Ammon's horn (tissue), 1 donor: ENCODE data around the gene TMEM205.
"Not testable (repeated sequence)": the region's sequence is repeated elsewhere in the genome, so short reads cannot be mapped to it uniquely, and the experiment has no call there.

Experiments
- DNase-seq: peaks from one replicate; pipeline ENCODE4 v3.0.0-alpha.2; 2016; ENCODE audit warnings: low spot score

Gene TMEM205

GRCh38 chr19:11339254-11340098 is 6.6 kb downstream of the TMEM205 start, which contains the start of gene RAB3D:
Gene RAB3D (minus strand): TSS chr19:11339657. CDS start chr19:11337399, 2,258 bp downstream.
- peak; percentile 93 for DNase-seq

GRCh38 chr19:11338569-11339253 is 7.4 kb downstream of the TMEM205 start:
- DNase-seq: no peak

- no peak for DNase-seq
These were observed 7.9 kb downstream of the TMEM205 start for GRCh38 chr19:11338121-11338520.

GRCh38 chr19:11337080-11337479 is 9.0 kb downstream of the TMEM205 start:
- no peak for DNase-seq

GRCh38 chr19:11335449-11336146 is 10.5 kb downstream of the TMEM205 start:
- DNase-seq: no peak

- not testable (repeated sequence) for DNase-seq
These were observed 12.2 kb downstream of the TMEM205 start for GRCh38 chr19:11333838-11334237.

- no peak for DNase-seq
These were observed 13.2 kb downstream of the TMEM205 start for GRCh38 chr19:11332822-11333221.

- no peak for DNase-seq
These were observed 14.6 kb downstream of the TMEM205 start for GRCh38 chr19:11331502-11331901.

- DNase-seq: no peak
These were observed 15.9 kb downstream of the TMEM205 start for GRCh38 chr19:11330127-11330526.

GRCh38 chr19:11325544-11325943 is 20.5 kb downstream of the TMEM205 start:
- no peak for DNase-seq

- no peak for DNase-seq
These were observed 21.2 kb downstream of the TMEM205 start for GRCh38 chr19:11324748-11325389.

- DNase-seq: peak; percentile 83
These were observed 21.9 kb downstream of the TMEM205 start for GRCh38 chr19:11324079-11324661.

- DNase-seq: no peak
These were observed 22.4 kb downstream of the TMEM205 start for GRCh38 chr19:11323601-11324078.

GRCh38 chr19:11322269-11323024 is 23.6 kb downstream of the TMEM205 start:
- no peak for DNase-seq

GRCh38 chr19:11321191-11322126 is 24.6 kb downstream of the TMEM205 start:
- DNase-seq: no peak

GRCh38 chr19:11320278-11320995 is 25.6 kb downstream of the TMEM205 start:
- not testable (repeated sequence) for DNase-seq

GRCh38 chr19:11306337-11306736 is 39.7 kb downstream of the TMEM205 start:
- no peak for DNase-seq

- no peak for DNase-seq
These were observed 41.1 kb downstream of the TMEM205 start for GRCh38 chr19:11304936-11305335.

GRCh38 chr19:11300811-11301120 is 45.3 kb downstream of the TMEM205 start:
- peak; percentile 61 for DNase-seq
